ENCODE results near the gene ZNF217. TPM values are rescaled to one million over a fixed set of nuclear protein-coding genes. Genes with fewer than 3 reads are reported as not detected.

ZNF217 gene
- total and polyA plus RNA-seq, 9 of the 15 experiments (the other 6 are each of a cell fraction or from before 2014, with no cell fraction given): 3.0 to 41.8 (median 16.8) TPM

DNA sequence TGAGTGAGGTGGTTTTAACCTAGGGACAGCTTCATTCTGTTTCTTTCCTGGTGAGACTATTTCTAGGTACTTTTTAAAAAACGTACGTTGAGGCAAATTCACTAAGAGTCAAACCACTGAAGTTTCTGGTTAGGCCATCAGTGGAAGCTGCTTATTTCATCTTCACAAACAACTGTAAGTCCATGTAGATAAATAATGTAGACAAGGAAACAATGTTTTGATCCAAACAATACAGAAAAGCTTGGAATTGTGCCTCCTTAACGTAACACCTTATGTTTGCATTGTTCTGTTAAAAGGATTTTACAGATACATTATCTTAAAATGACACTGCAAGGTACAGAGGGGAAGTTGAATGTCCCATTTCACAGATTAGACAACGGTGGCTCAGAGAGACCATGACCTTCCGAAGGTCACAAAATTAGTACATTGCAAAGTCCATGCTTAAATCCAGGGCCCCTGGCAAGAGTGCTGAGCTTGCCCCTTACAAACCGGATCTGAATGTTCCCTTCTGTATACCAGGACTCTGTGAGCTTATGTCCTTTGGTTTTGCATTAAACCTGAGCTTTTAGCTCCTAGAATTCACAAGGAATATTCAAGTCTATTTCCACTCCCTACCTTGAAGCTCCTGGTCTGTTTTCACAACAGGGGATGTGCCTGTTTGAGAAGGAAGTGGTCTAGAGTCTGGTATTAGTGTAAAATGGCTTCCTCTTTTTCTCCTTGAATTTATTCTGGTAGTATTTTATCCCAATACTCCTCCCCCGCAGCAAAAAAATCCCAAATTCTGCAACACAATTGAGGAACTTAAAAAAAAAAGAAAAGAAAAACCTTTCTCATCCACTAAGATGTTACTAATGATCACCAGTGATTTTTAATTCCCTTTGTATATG, 28.9 kb upstream of the ZNF217 start (continued):
- TF ChIP-seq NFRKB (IDR thresholded peaks at IDR 0.05; ENCODE audit: low read depth) (no peak; the same call in none of the 2 replicates), YY1 (IDR thresholded peaks at IDR 0.05; ENCODE audit: borderline replicate concordance in 1 of 3, control insufficient read depth in 1 of 3, extremely low read depth in 1 of 3, insufficient read depth in 3 of 3, insufficient read length in 1 of 3, insufficient replicate concordance in 2 of 3, low read depth in 1 of 3, low read length in 2 of 3) (no peak), POLR2G (IDR thresholded peaks at IDR 0.05; ENCODE audit: low read depth, low read length) (no peak), BRD9 (IDR thresholded peaks at IDR 0.05; ENCODE audit: low read depth, partially characterized antibody) (no peak), POLR2H (tag; IDR thresholded peaks at IDR 0.05; ENCODE audit: low read depth) (no peak), ARHGAP35 (IDR thresholded peaks at IDR 0.05; ENCODE audit: partially characterized antibody) (no peak), CREM (IDR thresholded peaks at IDR 0.05; ENCODE audit: low read depth) (no peak), RUNX1 (IDR thresholded peaks at IDR 0.05; ENCODE audit: low read depth) (no peak)
- TF ChIP-seq, protein P1, sequence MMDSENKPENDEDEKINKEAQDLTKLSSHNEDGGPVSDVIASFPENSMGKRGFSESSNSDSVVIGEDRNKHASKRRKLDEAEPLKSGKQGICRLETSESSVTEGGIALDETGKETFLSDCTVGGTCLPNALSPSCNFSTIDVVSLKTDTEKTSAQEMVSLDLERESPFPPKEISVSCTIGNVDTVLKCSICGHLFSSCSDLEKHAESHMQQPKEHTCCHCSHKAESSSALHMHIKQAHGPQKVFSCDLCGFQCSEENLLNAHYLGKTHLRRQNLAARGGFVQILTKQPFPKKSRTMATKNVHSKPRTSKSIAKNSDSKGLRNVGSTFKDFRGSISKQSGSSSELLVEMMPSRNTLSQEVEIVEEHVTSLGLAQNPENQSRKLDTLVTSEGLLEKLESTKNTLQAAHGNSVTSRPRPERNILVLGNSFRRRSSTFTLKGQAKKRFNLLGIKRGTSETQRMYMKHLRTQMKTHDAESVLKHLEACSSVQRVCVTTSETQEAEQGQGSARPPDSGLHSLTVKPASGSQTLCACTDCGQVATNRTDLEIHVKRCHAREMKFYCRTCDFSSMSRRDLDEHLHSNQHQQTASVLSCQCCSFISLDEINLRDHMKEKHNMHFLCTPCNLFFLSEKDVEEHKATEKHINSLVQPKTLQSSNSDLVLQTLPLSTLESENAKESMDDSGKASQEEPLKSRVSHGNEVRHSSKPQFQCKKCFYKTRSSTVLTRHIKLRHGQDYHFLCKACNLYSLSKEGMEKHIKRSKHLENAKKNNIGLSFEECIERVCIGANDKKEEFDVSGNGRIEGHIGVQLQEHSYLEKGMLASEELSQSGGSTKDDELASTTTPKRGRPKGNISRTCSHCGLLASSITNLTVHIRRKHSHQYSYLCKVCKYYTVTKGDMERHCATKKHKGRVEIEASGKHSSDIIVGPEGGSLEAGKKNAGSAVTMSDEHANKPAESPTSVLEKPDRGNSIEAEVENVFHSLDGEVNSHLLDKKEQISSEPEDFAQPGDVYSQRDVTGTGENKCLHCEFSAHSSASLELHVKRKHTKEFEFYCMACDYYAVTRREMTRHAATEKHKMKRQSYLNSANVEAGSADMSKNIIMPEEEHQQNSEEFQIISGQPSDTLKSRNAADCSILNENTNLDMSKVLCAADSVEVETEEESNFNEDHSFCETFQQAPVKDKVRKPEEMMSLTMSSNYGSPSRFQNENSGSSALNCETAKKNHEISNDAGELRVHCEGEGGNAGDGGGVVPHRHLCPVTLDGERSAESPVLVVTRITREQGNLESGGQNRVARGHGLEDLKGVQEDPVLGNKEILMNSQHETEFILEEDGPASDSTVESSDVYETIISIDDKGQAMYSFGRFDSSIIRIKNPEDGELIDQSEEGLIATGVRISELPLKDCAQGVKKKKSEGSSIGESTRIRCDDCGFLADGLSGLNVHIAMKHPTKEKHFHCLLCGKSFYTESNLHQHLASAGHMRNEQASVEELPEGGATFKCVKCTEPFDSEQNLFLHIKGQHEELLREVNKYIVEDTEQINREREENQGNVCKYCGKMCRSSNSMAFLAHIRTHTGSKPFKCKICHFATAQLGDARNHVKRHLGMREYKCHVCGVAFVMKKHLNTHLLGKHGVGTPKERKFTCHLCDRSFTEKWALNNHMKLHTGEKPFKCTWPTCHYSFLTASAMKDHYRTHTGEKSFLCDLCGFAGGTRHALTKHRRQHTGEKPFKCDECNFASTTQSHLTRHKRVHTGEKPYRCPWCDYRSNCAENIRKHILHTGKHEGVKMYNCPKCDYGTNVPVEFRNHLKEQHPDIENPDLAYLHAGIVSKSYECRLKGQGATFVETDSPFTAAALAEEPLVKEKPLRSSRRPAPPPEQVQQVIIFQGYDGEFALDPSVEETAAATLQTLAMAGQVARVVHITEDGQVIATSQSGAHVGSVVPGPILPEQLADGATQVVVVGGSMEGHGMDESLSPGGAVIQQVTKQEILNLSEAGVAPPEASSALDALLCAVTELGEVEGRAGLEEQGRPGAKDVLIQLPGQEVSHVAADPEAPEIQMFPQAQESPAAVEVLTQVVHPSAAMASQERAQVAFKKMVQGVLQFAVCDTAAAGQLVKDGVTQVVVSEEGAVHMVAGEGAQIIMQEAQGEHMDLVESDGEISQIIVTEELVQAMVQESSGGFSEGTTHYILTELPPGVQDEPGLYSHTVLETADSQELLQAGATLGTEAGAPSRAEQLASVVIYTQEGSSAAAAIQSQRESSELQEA (IDR thresholded peaks at IDR 0.05; ENCODE audit: low read depth): peak; percentile 73
- TF ChIP-seq, protein P2, sequence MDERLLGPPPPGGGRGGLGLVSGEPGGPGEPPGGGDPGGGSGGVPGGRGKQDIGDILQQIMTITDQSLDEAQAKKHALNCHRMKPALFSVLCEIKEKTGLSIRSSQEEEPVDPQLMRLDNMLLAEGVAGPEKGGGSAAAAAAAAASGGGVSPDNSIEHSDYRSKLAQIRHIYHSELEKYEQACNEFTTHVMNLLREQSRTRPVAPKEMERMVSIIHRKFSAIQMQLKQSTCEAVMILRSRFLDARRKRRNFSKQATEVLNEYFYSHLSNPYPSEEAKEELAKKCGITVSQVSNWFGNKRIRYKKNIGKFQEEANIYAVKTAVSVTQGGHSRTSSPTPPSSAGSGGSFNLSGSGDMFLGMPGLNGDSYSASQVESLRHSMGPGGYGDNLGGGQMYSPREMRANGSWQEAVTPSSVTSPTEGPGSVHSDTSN (CRISPR knock-in tag; IDR thresholded peaks at IDR 0.05; ENCODE audit: low read depth): no peak
- TF ChIP-seq, protein P2 (tag; conservative IDR thresholded peaks at IDR 0.05; ENCODE audit: low read depth): no peak
- TF ChIP-seq, protein P3, sequence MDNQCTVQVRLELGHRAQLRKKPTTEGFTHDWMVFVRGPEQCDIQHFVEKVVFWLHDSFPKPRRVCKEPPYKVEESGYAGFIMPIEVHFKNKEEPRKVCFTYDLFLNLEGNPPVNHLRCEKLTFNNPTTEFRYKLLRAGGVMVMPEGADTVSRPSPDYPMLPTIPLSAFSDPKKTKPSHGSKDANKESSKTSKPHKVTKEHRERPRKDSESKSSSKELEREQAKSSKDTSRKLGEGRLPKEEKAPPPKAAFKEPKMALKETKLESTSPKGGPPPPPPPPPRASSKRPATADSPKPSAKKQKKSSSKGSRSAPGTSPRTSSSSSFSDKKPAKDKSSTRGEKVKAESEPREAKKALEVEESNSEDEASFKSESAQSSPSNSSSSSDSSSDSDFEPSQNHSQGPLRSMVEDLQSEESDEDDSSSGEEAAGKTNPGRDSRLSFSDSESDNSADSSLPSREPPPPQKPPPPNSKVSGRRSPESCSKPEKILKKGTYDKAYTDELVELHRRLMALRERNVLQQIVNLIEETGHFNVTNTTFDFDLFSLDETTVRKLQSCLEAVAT (IDR thresholded peaks at IDR 0.05): no peak
- TF ChIP-seq, protein P4, sequence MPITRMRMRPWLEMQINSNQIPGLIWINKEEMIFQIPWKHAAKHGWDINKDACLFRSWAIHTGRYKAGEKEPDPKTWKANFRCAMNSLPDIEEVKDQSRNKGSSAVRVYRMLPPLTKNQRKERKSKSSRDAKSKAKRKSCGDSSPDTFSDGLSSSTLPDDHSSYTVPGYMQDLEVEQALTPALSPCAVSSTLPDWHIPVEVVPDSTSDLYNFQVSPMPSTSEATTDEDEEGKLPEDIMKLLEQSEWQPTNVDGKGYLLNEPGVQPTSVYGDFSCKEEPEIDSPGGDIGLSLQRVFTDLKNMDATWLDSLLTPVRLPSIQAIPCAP (CRISPR knock-in tag; IDR thresholded peaks at IDR 0.05; ENCODE audit: borderline replicate concordance): no peak
